Loucy (cell line): ENCODE results near the gene SMARCA1.

Source experiments
- CTCF ChIP-seq: fragments of 200-600 bp; sonication (generic); conservative IDR thresholded peaks from 2 replicates; pipeline ENCODE4 v1.5.1; 2014; ENCODE audit warnings: mild to moderate bottlenecking, antibody characterized with exemption, low read length
- EZH2phosphoT487 ChIP-seq: fragments of 200-600 bp; IDR thresholded peaks from 2 replicates; pipeline ENCODE4 v1.6.1; 2018; ENCODE audit warnings: antibody characterized with exemption, mild to moderate bottlenecking, moderate library complexity, borderline replicate concordance

DNA sequence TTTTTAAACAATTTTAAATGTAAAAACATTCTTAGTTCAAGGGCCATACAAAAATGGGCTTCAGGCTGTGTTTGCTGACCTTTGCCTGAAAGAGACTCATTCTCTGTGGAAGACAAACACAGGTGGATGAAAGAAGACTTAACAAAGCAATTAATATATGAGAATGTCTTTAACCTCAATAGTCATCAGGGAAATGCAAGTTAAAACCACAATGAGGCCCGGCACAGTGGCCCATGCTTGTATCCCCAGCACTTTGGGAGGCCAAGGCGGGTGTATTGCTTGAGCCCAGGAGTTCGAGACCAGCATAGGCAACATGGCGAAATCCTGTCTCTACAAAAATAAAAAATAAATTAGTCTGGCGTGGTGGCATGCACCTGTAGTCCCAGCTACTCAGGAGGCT lies 7.1 kb upstream of the SMARCA1 start:
- TF ChIP-seq CTCF (no peak), EZH2phosphoT487 (no peak)
